Right ventricle myocardium inferior (tissue), 1 donor: ENCODE results near the gene PLA2G7. TPM values are rescaled to one million over a fixed set of nuclear protein-coding genes. Genes with fewer than 3 reads are reported as not detected.

Source experiments
- ATAC-seq: fragments of 200-7000 bp; cut with Tn5 transposase; one replicate; pipeline ENCODE4 v1.9.1; 2020; ENCODE audit warnings: mild to moderate bottlenecking, moderate library complexity
- DNase-seq: peaks from one replicate; pipeline ENCODE4 v3.0.0; 2021; ENCODE audit errors: missing footprints
- intact Hi-C: fragments of 100-400 bp; cut with DNase I; formaldehyde crosslinking; loops from one replicate; pipeline ENCODE4 v1.11.0; 2022
- total RNA-seq: library from RNA; stranded (reverse); fragmentation: NEBNext Ultra II Directional; extraction: Animal tissue kit (Norgen Biotek cat#: 25700); gene quantifications from one replicate; pipeline ENCODE4 v1.2.1, GENCODE V29; 2021
- donor health status: DM: no; HTN: yes; CAD: no; lungs with severe emphysema.

Gene PLA2G7
- total RNA-seq, 1 donor from 2014 or later = 0.14 TPM

DNA sequence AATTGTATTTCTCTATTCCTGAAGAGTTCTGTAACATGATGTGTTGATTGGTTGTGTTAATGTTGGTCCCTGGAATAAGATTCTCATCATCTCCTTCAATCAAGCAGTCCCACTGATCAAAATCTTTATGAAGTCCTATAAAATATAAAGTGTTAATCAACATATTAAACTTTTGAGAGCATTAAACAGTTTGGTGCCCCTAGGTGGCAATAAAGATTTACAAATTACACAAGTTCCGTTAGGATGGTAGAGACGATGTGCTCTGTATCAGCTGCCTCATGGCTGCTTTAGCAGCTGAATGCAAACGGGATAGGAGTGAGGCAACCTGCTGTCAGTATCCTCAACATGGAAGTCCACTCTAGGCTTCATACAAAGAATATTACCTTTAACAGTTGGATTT, 30.6 kb downstream of the PLA2G7 start:
- ATAC-seq (no peak), DNase-seq (no peak)
- intact Hi-C loops = loop anchor here (10.0 kb wide), 1 partner anchor 80 kb away; no protein-coding TSS in a partner anchor

DNA sequence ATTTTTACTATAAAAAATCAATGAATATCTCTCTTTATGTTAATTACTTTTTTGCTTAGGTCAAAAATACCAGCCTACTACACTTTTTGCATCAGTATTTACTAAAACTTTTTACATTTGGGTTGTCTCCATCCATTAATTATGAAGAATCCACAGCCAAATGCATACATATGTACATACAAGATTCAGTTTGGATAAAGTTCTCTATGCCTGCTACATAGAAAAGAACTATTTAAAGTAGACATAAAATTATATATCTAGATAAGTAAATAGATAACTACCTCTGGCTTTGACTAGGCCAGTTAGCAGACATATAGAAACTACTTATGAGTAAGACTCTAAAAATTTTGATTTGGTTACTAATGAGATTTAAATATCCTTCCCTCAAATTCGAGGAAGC, 35.2 kb downstream of the PLA2G7 start:
- intact Hi-C loops = loop anchor here (10.0 kb wide), 1 partner anchor 85 kb away; no protein-coding TSS in a partner anchor
- DNase-seq (no peak), ATAC-seq (no peak)

DNA sequence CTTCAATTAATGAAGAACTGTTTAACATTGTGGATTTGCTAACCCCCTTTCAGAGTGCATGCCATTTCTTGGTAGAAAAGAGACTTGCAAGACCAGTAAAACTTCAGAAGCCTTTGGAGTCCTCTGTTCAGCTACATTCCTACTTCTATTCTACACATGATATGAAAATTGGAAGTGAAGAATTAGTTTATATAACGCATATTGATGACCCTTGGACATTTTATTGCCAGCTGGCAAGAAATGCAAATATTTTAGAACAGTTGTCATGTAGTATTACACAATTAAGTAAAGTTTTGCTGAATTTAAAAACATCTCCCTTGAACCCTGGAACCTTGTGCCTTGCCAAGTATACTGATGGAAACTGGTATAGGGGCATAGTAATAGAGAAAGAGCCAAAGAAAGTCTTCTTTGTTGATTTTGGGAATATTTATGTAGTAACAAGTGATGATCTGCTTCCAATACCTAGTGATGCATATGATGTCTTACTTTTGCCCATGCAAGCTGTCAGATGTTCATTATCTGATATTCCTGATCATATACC, 44.2 kb downstream of the PLA2G7 start:
- DNase-seq = no peak
- intact Hi-C loops = no loop called here
- ATAC-seq = no peak

DNA sequence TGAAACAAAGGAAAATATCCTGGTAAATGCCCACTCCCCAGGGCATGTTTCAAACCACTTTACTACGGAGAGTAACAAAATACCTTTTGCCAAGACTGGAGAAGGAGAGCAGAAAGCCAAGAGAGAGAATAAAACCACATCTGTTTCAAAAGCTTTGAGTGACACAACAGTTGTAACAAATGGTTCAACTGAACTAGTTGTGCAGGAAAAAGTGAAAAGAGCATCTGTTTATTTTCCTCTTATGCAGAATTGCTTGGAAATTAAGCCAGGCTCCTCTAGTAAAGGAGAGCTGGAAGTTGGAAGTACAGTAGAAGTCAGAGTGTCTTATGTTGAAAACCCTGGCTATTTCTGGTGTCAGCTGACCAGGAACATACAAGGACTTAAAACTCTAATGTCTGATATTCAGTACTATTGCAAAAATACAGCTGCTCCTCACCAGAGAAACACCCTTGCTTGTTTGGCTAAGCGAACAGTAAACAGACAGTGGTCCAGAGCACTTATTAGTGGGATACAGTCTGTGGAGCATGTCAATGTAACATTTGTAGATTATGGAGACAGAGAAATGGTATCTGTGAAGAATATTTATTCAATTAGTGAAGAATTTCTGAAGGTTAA, 44.9 kb downstream of the PLA2G7 start:
- intact Hi-C loops = no loop called here
- ATAC-seq = no peak
- DNase-seq = no peak

DNA sequence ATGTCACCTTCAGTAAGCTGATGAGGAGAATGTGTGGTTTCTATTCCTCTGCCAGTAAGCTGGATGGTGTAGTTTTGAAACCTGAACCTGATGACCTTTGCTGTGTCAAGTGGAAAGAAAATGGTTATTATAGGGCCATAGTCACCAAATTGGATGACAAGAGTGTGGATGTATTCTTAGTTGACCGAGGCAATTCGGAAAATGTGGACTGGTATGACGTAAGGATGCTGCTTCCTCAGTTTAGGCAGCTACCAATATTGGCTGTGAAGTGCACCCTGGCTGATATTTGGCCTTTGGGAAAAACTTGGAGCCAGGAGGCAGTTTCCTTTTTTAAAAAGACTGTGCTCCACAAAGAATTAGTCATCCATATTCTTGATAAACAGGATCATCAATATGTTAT, 45.5 kb downstream of the PLA2G7 start:
- ATAC-seq (no peak), DNase-seq (no peak)
- intact Hi-C loops = no loop called here

DNA sequence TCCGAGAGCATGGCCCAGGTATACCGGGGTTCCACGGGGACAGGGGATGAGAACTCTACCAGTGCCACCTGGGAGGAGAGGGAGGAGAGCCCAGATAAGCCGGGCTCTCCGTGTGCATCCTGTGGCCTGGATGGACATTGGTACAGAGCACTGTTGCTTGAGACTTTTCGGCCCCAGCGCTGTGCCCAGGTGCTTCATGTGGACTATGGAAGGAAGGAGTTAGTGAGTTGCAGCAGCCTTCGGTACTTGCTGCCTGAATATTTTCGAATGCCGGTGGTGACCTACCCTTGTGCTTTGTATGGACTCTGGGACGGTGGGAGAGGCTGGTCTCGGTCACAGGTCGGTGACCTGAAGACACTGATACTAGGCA, 46.2 kb downstream of the PLA2G7 start:
- no peak for DNase-seq
- intact Hi-C loops = no loop called here
- ATAC-seq = no peak

DNA sequence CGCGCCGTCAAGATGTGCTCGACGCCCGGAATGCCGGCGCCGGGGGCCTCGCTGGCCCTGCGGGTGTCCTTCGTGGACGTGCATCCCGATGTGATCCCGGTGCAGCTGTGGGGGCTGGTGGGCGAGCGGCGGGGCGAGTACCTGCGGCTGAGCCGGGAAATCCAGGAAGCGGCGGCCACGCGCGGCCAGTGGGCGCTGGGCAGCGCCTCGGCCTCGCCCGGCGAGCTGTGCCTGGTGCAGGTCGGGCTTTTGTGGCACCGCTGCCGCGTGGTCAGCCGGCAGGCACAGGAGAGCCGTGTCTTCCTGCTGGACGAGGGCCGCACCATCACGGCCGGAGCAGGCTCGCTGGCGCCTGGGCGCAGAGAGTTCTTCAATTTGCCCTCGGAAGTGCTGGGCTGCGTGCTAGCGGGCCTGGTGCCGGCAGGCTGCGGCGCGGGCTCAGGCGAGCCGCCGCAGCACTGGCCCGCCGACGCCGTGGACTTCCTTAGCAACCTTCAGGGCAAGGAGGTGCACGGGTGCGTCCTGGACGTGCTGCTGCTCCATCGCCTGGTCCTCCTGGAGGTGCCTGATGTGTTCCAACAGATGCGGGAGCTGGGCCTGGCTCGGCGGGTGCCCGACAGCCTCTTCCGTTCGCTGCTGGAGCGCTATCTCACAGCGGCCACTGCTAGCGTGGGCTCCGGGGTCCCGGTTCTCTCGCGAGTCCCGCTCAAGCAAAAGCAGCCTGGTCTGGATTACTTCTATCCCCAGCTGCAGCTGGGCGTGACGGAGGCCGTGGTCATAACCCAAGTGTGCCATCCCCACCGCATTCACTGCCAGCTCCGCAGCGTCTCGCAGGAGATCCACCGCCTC, 46.8 kb downstream of the PLA2G7 start:
- DNase-seq (peak; percentile 69), ATAC-seq (no peak)
- intact Hi-C loops = no loop called here

DNA sequence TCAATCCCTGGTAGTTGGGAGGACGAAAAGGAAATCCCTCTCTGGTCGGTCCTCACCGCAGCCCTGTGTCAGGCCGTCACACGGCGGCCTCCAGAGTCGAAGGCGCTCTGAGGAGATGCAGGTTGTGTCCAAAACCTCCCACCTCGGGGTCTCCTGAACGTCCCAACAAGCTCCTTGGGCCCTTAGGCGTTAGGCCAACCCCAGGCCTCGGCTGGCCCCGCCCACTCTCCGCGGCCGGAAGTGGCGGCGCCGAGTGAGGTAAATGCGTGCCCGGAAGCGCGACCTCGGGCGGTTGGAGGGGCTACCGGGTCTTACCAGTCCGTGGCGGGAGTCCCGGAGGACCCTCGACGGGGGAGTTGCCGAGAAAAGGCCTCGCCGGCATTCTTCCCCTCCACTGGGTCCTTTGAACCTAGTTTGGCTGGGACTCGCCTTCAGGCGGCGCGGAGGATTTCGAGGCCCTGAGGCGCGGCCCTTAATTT, 47.5 kb downstream of the PLA2G7 start, which contains the start of gene TDRD6:
Gene TDRD6 (plus strand): TSS at position 267 of the 479 bp plus-strand sequence. CDS start 244 bp downstream, outside the sequence.
- intact Hi-C loops = no loop called here
- peak; percentile 59 for DNase-seq
- ATAC-seq = peak; percentile 20

DNA sequence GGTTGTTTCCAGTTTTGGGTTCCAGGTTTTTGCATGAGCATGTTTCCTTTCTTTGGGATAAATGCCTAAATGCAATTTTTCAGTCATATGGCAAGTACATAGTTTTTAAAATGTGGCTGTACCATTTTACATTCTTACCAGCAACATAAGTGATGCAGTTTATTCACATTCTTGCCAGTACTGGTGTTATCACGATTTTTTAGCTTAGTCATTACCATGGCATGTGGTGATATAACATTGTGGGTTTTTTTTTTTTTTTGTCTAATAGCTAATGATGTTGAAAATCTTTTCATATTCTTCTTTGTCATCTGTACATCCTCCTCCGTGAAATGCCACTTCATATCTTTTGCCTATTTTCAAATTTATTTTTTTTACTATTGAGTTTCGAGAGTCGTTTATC, 50.4 kb downstream of the PLA2G7 start:
- intact Hi-C loops = no loop called here
- ATAC-seq (no peak), DNase-seq (no peak)

DNA sequence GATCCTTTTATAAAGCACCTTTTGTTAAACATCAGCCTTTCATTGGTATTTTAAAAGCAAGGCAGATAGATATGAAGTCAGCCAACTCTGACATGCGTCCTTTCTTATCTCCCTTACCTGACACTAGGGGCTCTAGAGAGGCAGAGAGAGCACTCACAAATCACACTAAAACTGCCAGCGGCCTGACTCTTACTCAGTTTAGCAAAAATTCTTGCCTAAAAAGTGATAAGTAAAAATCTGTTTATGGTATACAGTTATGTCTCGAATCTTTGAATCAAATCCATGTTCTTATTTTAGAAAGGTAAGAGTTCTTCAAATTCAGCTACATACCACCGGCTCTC, 57.9 kb downstream of the PLA2G7 start:
- DNase-seq (no peak), ATAC-seq (no peak)
- intact Hi-C loops = no loop called here

DNA sequence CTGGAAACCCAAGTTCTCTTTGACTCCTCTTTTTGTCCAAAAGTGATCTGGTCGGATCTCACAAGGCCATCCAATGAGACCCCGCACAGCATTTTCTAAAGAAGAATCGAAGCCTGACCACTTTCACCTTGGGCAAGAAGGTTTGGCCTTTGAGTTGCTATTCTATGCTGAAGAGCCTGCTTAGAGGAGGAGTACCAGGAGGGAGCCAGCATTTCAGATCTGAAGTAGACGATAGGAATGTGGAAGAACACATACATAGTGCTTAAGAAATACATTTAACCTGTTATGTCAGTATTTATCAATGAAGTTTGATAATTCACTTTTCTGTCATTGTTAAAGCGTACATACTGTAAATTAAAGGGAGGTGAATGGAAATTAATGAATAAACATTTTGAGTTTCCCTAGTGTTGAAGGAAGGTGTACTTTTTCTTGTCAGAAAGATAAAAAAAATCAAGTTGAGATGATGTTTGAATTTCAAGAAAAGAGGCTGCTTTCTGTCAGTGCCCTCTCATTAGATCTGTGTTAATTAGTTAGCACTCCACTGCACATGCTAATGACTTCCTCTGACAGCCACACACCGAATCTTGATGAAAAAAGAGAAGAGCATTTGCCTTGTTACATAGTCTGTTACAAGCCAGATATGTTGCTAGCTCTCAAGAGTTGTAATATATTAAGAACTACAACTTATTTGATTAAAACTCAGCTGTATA, 58.4 kb downstream of the PLA2G7 start:
- no peak for ATAC-seq
- no peak for DNase-seq
- intact Hi-C loops = no loop called here

DNA sequence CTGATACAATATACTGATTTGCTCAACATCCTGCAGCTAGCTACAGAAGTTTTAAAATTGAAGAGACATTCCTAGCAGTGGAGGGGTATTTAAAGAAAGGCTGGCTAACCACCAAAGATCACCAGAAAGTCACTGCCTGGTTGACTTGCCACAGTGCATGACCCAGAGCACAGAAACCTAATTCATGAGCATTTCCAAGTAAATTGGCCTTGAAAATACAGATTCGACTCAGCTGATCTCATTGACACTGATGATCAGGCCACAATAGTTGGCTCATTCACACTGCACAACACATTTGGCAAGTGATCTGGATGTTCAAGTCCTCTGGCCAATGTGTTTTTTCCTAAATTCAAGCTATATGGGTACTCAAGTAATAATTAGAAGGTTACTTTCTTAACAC, 60.8 kb downstream of the PLA2G7 start:
- intact Hi-C loops = no loop called here
- ATAC-seq (no peak), DNase-seq (no peak)

DNA sequence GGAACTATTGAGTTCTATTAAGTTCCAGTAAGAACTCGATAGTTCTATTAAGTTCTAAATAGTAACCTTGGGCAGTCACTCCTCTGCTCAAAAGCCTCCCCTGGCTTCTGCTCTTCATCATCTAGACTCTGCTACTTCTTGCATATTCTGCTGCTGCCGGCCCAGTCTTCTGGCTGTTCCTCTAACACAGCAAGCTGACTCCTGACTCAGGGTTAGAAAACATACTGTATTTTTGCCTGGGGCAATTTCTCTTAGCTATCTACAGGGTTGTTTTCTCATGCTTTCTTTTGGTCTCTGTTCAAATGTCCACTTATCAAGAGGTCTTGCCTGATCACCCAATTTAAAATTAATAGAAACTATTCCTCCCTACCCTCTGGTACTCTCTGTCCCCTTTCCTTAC, 67.8 kb downstream of the PLA2G7 start:
- ATAC-seq (no peak), DNase-seq (no peak)
- intact Hi-C loops = no loop called here

DNA sequence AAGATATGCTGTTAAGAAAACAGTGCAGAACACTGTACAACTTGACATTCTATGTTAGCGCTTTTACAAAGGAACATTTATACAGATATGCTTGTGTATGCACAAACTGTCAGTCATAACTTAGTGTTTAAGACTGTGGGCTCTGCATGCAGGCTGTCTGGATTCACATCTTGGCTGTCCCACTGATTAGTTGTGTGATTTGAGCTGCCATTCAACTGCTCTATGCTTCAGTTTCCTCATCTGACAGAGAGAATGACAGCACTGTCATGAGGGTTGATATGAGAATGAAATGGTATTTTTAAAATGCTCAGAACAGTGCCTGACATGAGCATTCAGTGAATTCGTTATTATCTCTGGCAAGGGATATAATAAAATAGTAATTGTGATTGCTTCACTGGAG, 73.7 kb downstream of the PLA2G7 start:
- ATAC-seq (no peak), DNase-seq (no peak)
- intact Hi-C loops = no loop called here

DNA sequence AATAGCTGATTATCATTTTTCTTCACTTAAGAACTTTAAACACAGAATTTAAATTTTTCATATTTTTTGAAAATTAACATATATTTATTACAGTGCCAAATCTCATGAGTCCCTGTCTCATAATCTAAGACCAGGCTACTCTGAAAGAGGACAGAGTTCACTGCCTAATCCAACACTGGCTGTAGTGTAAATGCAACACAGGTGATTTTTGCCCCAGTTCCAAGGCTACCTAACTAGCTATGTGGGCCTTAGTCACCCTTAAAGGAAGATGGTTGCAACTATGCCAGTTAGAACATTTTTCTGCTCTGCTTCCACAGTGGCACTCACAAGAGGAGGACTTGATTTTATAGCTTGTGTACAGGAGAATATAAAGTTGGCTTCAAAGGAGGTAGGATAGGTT, 77.5 kb downstream of the PLA2G7 start:
- no peak for ATAC-seq
- no peak for DNase-seq
- intact Hi-C loops = no loop called here

DNA sequence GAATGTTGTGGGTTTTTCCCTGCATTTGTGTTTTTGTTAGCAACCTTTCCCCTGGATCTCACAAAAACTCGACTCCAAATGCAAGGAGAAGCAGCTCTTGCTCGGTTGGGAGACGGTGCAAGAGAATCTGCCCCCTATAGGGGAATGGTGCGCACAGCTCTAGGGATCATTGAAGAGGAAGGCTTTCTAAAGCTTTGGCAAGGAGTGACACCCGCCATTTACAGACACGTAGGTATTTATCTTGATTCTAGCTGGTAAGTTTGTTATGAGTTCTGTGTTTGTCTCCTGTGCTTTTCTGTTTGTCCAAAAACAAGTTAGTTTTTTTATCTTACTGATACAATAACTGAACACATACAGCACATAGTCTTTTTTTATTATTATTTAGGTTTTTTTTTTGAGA, 79.4 kb downstream of the PLA2G7 start:
- intact Hi-C loops = no loop called here
- DNase-seq (no peak), ATAC-seq (no peak)
